HG02588 (cell line): ENCODE results near the gene SH3BP4.

Experiments used
- ATAC-seq: cut with Tn5 transposase; IDR thresholded peaks from one replicate; pipeline ENCODE4 v1.9.1; 2021; ENCODE audit warnings: mild to moderate bottlenecking, moderate library complexity; ENCODE audit not compliant: unreplicated experiment

Gene SH3BP4

GRCh38 chr2:234964631-234965461, 13.0 kb downstream of the SH3BP4 start:
- no peak for ATAC-seq

DNA sequence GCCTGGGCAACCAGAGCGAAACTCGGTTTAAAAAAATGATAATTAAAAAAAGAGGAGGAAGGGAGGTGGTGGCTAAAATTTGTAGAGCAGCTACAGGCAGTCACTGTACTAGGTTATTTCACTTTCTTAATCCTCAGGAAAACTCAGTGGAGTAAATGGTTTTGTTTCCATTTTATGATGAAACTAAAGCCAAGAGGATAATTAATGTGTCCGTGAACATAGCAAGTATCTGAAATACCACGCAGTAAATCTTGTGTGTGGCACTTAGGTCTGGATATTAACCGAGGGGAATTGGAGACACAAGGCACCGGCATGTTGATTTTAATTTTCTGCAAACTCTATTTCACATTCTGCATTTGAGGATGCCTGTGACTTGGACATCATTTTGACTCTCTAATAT, 14.5 kb downstream of the SH3BP4 start:
- no peak for ATAC-seq

- ATAC-seq, result no peak
Observed at GRCh38 chr2:234967201-234967869, 15.5 kb downstream of the SH3BP4 start.

GRCh38 chr2:234967870-234968208, 16.0 kb downstream of the SH3BP4 start:
- no peak for ATAC-seq

- no peak for ATAC-seq
Observed at GRCh38 chr2:234968631-234969305, 17.0 kb downstream of the SH3BP4 start.

DNA sequence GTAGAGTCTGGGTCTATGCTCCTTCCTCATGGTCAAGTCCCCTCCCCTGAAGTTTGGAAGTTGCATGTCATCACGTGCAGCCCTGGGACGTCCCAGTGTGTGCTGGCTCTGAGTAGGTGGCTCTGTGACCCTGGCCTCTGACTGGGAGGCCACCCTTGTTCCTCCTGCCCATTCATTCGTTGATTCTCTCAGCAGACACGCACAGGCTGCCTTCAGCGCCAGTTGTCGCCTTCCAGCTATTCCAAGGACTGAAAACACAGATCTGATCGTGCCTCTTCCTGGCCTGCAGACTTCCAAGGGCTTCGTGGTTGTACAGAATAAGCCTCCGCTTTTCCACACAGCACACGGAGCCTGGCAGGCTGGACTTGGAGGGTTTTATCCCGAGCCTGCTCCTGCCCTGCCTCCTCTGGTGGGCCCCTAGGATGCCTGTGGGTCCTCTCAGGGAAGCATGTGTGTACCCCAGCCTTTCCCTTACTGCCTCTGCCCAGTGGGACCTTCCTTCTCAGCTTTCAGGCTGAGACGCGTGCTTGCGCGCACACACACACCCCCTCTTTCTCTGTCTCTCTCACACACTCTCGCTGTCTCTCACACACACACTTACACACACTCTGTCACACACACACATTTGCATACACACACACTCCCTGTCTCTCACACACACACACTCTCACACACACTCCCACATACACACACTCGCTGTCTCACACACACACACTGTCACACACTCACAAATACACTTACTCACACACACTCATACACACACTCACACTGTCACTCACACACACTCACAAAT, 17.7 kb downstream of the SH3BP4 start:
- no peak for ATAC-seq

GRCh38 chr2:234970099-234970440, 18.3 kb downstream of the SH3BP4 start:
- ATAC-seq, result no peak

- no peak for ATAC-seq
Observed at GRCh38 chr2:234970477-234970882, 18.7 kb downstream of the SH3BP4 start.

GRCh38 chr2:234971496-234971895, 19.7 kb downstream of the SH3BP4 start:
- ATAC-seq, result no peak

DNA sequence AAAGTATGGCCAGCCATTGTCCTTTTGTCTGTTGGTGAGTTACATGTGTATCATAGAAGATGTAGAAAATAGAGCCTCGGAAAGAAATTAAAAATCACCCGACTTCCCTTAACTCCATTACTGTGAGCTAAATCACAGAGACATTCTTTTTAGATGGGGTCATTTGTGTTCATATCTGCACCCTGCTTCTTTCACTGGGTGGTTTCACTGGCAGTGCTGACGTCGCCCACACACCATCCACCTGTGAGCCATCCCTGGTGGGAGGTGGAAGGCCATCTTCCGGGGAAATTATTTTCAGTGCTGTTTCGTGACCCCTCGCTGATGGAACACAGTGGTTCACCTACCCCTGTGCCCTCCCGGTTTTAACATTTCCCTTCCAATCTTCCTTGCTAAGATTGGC, 21.2 kb downstream of the SH3BP4 start:
- ATAC-seq, result no peak

- ATAC-seq, result no peak
Observed at GRCh38 chr2:234974501-234975385, 22.9 kb downstream of the SH3BP4 start.

GRCh38 chr2:234975611-234976010, 23.8 kb downstream of the SH3BP4 start:
- ATAC-seq, result no peak

DNA sequence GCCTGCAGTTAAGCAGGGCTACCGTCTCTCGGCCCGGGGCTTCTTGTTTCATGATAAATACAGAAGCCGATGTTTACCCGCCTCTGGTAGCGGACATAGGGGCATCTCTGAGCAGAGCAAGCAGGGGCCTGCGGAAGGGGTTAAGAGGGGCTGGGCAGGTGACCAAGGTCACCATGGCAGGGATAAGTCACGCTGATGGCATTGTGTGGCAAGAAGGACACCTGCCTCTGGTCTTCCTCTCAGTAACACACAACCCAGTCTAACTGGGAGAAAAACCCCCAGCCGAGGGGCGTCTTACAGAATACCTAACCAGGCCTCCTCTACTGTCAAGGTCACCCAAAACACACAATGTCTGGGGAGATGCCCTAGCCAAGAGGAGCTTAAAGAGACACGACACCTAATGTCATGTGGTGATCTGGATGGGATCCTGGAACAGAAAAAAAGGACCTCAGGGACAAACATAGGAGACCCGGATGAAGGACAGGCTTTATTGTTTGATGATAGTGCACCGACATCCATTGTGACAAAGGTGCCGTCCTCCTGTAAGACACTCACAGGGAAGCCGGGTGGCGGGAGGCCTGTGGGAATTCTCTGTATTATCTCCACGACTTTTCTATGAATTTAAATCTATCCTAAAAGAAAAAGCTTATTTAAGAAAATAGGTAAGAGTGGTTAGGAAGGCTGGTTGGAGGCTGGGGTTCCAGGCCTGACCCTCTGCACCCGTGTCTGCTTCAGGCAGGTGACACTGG, 24.8 kb downstream of the SH3BP4 start:
- no peak for ATAC-seq

DNA sequence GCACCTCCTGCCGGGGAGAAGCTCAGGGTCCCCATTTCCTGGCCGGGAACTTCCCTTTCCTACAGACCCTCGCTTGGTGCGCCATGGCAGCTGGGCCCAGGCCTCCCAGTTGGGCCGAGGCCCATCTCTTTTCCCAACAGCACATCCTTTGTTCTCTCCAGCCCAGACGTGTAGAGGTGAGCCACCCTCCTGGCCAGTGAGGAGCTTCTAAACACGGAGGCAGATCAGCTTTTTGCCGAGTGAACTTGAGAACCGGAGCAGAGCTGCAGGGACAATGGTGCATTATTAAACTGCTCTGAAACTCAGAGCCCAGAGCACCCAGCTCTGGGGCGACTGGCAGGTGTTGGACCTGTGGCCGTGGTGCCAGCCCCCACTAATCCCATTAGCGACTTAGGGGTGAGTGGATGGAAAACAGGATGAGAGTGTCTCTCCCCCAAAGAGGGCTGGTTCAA, 25.4 kb downstream of the SH3BP4 start:
- no peak for ATAC-seq

DNA sequence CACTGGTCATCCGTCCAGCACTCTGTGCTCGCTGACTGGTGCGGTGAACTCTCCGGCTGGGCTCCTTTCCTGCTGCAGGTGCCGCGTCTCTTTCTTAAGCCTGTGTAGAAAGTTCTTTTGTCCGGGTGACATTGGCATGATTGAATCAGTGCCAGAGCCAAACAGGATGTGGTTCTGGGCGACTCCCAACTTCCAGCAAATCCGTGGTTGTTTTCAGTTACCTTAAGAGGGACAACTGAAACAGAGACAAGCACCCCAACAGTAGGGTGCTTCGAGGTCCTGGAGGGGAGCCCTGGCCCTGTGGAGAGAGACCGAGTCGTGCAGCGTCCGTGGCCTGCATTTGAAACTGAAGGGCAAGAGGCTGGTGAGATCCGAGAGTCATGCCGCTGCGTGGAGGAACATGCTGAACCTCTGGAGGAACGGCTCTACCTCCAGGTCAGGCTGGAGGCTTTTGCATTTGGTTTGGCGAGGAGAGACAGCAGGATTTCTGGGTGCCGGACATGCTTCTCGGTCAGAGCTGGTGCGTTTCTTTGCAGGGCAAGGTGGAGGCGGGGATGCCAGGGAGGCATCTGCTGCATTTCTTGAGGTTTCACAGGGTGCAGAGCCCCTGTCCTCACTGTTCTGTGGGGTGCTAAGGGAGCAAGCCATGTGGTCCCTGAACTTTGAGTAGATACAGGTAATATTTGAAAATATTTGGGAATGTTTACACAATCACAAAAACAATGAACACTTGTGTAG, 26.8 kb downstream of the SH3BP4 start:
- no peak for ATAC-seq

DNA sequence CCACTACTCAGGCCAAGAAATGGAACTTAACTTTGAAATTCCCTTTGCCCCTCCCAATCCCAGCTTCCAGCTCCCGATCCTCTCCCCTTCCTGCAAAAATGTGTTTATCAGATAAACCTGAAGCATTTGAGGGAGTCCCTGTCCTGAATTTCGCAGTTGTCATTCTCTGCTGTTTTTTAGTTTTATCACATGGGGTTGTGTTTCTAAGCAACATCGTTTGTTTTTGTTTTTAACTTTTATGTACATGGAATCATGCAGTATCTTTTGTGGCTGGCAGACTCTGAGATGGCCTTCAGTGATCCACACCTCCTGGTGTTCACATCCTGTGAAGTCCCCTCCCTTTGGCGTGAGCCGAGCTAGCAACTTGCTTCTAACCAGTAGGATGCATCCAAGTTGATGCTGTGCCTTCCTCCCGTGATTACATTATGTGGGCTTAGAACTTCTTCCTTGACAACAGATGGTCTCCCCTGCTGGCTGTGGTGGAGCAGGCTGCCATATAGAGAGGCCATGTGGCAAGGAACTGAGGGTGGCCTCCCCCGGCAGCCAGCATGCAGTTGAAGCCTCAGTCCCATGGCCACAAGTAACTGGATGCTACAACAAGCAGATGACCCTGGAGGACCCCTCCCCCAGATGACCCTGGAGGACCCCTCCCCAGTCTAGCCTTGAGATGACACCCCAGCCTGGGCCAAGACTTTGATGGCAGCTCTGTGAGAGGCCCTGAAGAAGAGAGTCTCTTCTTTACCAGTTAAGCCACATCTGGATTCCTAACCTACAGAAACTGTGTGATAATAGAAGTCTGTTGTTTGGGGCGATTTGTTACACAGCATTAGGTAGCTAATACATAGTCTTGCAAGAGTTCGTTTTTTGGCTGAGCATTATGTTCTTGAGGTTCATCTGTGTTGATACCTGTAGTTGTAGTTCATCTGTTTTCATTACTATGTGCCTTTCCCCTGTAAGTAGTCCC, 27.7 kb downstream of the SH3BP4 start:
- ATAC-seq, result no peak

DNA sequence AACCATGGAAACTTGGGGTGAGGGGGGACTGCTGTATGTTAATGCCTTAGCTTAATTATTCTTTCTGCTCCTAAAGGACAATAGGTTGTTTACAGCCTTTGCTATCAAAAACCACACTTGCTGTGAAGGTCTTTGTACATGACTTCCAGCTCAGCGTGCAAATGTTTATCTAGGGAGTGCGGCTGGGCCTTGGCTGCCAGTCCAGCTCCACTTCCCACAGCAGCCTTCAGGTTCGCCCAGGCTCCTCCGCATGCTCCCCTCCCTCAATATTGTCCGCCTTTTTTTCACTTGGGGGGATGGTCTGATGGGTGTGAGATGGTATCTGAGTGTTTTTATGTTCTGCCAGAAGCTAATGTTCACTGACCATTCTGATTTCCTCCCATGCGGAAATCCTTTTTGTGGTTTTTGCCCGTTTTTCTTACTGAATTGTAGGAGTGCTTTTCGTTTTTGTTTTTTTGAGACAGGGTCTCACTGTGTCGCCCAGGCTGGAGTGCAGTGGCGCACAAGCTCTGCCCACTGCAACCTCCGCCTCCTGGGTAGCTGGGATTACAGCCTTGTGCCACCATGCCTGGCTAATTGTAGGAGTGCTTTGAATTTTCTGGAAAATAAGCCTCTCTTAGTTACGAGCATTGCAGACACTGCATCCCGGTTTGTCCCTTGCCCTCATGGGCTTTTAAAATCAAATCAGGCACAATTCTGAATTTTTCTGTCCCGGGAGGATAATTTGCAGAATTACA, 28.8 kb downstream of the SH3BP4 start:
- ATAC-seq, result no peak
